Astrocyte of the cerebellum (primary cell): ENCODE results near the gene SDR39U1.

Experiments
- DNase-seq: peaks from one replicate; pipeline ENCODE4 v3.0.0-alpha.2; 2011; ENCODE audit warnings: low read depth
- H3K4me3 ChIP-seq: 2 replicates; pipeline ENCODE4 v1.5.1; 2011; ENCODE audit warnings: mild to moderate bottlenecking, low read depth, low read length, moderate library complexity
- CTCF ChIP-seq: IDR thresholded peaks from 2 replicates; pipeline ENCODE4 v1.5.1; 2012; ENCODE audit warnings: low read length, low read depth, moderate library complexity, mild to moderate bottlenecking; ENCODE audit errors: missing control alignments
- in situ Hi-C: cut with HindIII; loops from 2 replicates; pipeline ENCODE4 v1.10.0; 2017; ENCODE audit warnings: low sequenced_read_pairs

Gene SDR39U1

GRCh38 chr14:24395609-24396582 is 46.7 kb downstream of the SDR39U1 start:
- TF ChIP-seq CTCF: no peak
- DNase-seq: no peak
- H3K4me3 ChIP-seq: no peak overlapping the region
- in situ Hi-C loops: no loop called here

GRCh38 chr14:24394275-24394674 is 48.3 kb downstream of the SDR39U1 start:
- no peak for TF ChIP-seq CTCF
- no peak overlapping the region for H3K4me3 ChIP-seq
- no peak for DNase-seq
- in situ Hi-C loops: no loop called here

- in situ Hi-C loops: no loop called here
- no peak overlapping the region for H3K4me3 ChIP-seq
- DNase-seq: no peak
- no peak for TF ChIP-seq CTCF
Measured at GRCh38 chr14:24392325-24393091, 50.1 kb downstream of the SDR39U1 start.

GRCh38 chr14:24390701-24391468 is 51.7 kb downstream of the SDR39U1 start:
- in situ Hi-C loops: no loop called here
- H3K4me3 ChIP-seq: no peak overlapping the region
- TF ChIP-seq CTCF: no peak

More at GRCh38 chr14:24390701-24391468, 51.7 kb downstream of the SDR39U1 start:
- DNase-seq: no peak
